ENCODE measurements around the gene LIMS2.

The LIMS2 gene

DNA sequence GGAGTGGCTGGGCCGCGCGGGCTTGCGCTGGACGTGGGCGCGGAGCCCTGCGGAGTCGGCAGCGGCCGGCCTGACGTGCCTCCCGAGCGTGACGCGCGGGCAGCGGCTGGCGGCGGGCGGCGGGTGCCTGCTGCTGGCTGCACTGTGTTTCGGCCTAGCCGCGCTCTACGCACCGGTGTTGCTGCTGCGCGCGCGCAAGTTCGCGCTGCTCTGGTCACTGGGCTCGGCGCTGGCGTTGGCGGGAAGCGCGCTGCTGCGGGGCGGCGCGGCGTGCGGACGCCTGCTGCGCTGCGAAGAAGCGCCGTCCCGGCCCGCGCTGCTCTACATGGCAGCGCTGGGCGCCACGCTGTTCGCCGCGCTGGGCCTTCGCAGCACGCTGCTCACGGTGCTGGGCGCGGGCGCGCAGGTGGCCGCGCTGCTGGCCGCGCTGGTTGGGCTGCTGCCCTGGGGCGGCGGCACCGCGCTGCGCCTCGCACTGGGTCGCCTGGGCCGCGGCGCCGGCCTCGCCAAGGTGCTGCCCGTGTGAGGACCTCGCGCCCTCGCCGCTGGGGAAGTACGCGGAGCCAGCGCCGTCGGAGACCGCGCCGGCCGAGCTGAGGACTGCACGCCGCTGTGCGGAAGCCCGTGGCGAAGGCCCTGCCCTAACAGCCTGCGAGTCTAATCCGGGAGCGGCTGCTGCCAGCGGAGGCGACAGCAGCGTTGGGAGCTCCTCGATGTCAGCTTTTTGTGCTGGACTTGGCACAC, 26.5 kb upstream of the LIMS2 start:
- no peak for DNase-seq (ENCODE audit: low read depth, low spot score)
- peak overlapping the region; percentile 92 for H3K27ac ChIP-seq

DNA sequence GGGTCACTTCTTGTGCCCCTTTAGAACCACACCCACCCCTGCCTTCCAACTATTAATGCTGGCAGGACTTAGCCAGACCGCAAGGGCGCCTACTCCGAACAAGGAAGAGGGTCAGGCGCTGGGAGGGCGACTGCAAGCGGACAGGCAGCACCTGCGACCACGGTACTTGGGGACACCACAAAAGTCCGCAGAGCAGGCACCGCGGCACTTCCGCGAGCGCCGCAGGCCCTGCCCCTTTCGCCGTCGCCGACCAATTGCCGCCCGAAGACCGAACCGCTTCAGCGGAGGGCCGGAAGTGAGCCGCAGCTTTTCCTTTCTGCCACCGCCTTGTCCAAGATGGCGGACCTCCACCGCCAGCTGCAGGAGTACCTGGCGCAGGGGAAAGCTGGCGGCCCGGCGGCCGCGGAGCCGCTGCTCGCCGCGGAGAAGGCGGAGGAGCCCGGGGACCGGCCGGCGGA, 25.9 kb upstream of the LIMS2 start, which contains the start of gene SFT2D3:
TSS of gene SFT2D3 (plus strand) at position 305 of the 458 bp plus-strand sequence. CDS start at position 337, 32 bp downstream.
- H3K27ac ChIP-seq, result peak within 1 kb of the TSS; percentile 92
- peak; percentile 56 for DNase-seq (ENCODE audit: low read depth, low spot score)

DNA sequence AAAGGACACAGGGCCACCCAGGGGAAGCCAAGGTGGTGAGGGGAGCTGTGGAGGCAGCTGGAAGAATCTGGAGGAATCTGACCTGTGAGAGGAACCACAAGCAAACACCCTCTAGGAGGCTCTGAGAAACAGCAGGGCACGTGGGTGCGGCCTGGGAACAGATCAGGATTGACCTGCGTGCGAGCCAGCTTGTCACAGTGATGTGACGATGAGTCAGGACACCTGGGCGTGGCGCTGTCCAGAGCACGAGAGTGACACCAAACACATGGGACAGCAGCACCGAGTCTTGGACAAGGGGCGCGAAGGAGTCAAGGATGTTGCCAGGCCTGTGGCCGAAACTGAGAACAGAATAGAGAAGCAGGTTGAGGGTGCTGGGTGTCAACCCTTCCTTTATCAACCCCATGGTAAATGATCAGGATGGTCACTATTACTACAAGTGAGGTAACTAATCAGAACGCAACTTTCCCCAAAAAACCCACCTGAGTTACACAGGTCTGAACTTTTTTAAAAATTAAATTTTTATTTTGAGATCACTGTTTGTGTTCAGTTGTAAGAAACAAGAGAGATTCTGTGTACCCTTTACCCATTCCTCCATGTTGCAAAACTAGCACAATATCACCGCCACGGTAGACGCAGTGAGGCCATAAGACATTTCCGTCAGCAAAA, 25.3 kb upstream of the LIMS2 start:
- peak; percentile 24 for DNase-seq (ENCODE audit: low read depth, low spot score)

DNA sequence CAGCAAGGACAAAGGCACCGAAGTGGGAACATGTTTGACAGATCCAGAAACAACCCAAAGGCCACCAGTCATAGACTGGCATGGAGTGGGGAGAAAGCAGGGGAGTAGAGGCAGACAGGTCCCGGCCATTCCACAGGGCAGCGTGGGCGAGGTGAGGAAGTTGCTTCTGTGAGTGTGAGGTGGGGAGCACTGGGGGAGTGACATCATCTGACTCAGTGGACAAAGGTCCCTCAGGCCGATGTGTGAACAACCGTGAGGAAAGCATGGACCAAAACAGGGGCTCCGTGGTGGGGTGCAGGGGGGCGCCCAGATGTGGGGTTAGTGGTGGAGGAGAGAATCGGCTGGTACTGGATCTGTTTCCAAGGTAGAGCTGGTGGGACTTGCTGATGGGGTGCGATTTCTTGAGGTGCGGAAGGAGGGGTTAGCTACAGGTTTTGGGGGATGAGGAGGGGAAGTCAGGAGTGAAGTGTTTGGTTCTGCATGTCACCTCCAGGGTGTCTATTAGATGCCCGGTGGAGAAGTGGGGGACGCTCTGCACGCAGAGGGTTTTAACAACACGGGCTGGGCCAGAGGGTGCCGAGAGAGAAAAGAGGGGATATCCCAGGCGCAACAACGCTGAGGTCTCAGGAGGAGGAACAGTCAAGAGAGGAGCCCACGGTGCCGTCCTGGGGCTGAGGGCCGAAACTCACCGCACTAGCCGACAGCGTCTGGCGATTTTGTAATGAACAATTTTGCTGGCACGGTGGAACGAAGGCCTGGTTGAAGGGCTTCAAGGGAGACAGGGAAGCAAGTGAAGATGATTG, 23.4 kb upstream of the LIMS2 start:
- no peak for DNase-seq (ENCODE audit: low read depth, low spot score)
- no peak overlapping the region for H3K27ac ChIP-seq

More for the DNA sequence above, 25.3 kb upstream of the LIMS2 start:
- H3K27ac ChIP-seq, result peak overlapping the region; percentile 92

DNA sequence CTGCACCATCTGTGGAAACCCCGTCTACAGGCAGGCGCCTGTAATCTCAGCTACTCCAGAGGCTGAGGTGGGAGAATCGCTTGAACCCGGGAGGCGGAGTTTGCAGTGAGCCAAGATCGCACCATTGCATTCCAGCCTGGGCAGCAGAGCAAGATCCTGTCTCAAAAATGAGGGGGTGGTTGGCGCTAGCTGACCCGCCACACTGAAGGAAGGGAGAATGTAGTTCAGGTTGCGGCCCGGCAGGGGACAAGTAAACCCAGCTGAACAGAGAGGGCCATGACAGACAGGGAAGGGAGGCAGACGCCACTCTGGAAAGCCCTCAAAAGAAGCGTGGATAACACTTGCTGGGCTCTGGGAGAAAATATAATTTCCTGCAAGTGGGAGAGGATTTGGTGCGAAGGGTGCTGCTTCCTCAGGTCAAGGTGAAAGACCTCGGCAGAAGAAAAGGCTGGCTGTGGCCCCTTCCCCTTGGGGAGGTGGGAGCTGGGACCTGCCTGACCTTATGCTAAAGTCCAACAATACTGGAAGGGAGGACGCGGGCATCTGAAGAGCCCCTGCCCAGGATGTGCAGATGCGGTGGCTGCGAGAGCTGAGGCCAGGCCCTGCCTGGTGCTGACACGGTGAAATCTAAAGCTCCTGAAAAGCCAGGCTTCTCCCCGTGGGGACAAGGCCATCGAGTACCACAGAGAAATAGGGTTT, 22.3 kb upstream of the LIMS2 start:
- H3K27ac ChIP-seq, result no peak overlapping the region
- no peak for DNase-seq (ENCODE audit: low read depth, low spot score)

DNA sequence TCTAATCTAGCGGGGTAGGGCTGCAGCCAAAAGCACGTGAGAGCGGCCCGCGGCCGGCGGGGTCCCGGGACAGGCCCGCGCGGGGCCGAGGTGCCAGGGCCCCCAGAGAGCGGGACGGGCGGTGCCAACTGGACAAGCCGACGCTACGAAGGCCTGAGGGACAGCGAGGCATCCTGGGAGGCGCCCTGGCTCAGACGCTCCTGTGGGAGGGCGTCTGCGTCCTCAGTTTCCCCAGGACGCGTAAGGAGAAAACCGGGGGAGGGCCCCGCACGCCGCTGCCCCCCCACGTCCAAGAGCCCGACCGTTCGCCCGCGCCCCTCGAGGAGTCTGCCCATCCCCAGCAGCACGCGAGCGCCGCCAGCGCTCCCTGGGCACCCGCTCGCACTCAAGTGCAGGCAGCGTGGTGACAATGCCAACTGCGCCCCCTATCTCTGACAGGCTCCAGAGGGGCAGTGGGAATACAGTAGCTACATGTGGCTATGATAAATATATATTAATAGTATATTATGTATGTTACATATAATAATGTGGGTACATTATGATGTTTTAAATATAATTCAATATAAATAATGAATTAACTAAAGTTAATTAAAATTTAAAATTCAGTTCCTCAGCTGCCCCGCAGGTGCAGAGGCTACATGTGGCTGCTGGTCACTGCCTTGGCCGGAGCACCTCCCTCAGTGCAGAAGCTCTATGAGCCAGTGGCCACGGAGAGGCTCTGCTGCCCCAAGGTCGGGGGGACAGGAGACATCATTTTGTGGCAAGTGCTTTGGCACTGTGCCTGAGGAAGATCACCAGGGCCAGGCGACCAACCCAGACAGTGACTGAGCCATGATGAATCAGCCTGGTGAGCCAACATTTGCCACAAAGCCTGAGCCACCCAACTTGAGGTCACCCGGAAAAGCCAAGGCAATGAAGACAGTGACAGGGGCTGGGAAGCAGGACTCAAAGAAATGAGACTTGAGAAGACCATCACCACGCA, 20.5 kb upstream of the LIMS2 start:
- DNase-seq (ENCODE audit: low read depth, low spot score), result no peak
- no peak overlapping the region for H3K27ac ChIP-seq

DNA sequence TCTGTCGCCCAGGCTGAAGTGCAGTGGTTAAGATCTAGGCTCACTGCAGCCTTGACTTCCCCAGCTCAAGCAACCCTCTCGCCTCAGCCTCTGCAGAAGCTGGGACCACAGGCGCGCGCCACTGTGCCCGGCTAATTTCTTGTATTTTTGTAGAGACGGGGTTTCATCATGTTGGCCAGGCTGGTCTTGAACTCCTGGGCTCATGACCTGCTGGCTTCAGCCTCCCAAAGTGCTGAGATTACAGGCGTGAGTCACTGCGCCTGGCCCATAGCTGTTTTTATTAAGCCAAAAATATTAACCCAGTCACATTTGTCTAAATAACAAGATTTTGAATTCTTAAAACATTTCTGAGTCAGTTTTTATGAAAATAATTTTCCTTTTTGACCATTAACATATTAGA, 19.7 kb upstream of the LIMS2 start:
- DNase-seq (ENCODE audit: low read depth, low spot score), result no peak
- no peak overlapping the region for H3K27ac ChIP-seq

DNA sequence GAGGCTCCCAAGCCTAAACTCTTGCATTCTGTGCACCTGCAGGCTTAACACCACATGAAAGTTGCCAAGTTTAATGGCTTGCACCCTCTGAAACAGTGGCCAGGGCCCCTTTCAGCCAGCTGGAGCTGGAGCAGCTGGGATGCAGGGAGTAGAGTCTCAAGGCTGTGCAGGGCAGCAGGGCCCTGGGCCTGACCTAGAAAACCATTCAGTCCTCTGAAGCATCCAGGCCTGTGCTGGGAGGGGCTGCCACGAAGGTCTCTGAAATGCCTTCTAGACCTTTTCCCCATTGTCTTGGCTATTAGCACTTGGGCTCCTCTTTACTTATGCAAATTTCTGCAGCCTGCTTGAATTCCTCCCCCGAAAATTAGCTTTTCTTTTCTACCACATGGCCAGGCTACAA, 15.4 kb upstream of the LIMS2 start:
- H3K27ac ChIP-seq, result no peak overlapping the region
- no peak for DNase-seq (ENCODE audit: low read depth, low spot score)

DNA sequence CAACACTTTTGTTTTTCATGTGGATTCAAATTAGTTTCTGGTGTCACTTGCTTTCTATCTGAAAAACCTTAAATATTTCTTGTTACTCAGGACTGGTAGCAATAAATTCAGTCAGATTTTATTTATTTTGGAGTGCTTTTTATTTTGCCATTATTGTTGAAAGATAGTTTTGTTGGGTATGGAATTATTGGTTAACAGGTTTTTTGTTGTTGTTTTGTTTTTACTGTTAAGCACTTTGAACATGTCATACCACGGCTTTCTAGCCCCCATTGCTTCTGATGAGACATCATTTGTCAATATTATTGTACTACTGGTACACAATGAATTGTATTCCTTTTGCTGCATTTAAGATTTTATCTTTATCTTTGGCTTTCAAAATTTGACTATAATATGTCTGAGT, 13.1 kb upstream of the LIMS2 start:
- no peak overlapping the region for H3K27ac ChIP-seq
- no peak for DNase-seq (ENCODE audit: low read depth, low spot score)

DNA sequence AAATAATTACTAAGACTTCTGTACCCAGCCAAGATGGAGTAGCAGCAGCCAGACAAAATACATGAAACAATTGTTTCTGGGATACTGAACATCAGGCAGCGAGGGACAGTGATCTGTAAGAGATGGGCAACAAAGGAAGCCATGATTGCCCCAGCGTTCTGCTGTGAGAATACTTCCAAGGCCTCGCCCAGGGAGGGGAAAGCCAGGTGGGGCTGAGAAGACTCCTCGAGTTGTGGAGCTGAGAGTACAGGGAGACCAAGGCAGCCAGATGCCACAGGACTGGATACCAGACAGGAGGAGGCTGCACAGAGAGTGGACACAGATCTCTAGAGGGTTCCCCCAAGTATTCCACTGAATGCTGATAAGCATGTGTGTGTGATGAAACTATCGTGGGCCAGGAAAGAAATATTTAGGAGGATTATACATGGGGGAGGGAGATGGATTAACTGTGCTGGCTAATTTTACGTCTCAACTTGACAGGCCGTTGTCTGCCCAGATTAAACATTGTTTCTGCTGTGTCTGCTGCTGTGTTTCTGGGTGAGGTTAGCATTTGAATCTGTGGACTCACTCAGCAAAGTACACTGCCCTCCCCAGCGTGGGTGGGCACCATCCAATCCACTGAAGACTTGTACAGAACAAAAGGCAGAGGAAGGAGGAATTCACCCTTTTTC, 10.2 kb upstream of the LIMS2 start:
- no peak for DNase-seq (ENCODE audit: low read depth, low spot score)
- no peak overlapping the region for H3K27ac ChIP-seq

DNA sequence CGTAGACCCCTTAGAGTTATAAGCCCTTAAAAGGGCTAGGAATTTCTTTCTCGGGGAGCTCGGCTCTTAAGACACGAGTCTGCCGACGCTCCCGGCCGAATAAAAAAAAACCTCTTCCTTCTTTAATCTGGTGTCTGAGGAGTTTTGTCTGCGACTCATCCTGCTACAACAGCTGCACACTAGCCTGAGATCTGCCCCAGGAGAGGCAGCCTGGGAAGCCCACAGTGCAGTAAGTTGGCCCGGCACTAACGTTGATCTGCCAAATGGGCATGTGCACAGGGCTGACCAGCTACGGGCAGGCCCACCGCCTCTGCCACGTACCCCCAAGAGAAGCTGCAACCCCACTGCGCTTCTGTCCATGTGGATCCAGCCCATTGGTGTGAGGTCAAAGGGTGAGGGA, 8.4 kb upstream of the LIMS2 start:
- H3K27ac ChIP-seq, result no peak overlapping the region
- DNase-seq (ENCODE audit: low read depth, low spot score), result no peak

DNA sequence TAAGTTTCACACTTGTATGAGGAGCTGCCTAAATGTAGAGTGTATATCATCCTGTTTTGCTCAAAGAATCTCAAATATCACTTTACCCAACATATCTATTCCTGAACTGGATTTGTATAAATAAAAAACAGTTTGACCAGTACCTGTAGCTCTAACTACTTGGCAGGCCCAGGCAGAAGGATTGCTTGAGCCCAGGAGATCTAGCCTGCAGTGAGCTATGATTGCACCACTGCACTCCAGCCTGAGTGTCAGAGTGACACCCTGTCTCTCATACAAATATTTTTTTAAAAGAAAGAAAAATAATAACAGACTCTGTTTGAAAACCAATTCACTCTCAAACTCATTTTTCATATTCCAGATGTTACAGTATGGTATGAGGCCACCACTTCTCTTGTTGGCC, 7.7 kb upstream of the LIMS2 start:
- H3K27ac ChIP-seq, result no peak overlapping the region
- no peak for DNase-seq (ENCODE audit: low read depth, low spot score)

DNA sequence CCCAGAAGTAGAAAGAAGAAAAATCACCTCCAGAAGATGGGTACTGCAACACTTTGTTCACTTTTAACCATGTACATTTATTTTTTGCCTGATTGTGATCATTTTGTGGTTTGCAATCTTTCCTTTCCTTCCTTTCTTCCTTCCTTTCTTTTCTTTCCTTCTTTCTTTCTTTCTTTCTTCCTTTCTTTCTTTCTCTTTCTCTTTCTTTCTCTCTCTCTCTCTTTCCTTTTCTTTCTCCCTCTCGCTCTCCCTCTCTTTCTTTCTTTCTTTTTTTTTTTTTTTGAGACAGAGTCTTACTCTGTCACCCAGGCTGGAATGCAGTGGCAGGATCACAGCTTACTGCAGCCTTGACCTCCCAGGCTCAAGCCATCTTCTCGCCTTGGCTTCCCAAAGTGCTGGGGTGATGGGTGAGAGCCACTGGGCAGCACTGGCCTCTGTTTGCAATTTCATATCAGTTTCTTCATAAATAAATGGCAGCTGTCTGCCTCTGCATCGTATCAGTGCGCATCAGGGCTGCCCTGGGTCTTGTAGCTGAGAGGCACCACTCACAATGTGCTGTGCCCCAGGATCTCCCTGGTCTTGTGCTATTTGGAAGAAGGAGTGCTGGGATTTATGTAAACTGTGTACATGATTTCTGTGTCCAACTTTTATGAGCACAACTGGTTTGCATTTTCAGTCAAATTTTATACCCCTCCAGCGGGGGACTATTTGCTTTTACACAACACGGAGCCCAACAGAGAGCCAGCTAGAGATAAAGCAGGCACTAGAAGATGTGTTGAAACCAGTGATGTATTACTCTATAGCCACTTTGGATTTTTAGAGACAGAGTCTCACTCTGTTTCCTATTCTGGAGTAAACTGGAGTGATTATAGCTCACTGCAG, 6.9 kb upstream of the LIMS2 start:
- no peak overlapping the region for H3K27ac ChIP-seq
- DNase-seq (ENCODE audit: low read depth, low spot score), result no peak

DNA sequence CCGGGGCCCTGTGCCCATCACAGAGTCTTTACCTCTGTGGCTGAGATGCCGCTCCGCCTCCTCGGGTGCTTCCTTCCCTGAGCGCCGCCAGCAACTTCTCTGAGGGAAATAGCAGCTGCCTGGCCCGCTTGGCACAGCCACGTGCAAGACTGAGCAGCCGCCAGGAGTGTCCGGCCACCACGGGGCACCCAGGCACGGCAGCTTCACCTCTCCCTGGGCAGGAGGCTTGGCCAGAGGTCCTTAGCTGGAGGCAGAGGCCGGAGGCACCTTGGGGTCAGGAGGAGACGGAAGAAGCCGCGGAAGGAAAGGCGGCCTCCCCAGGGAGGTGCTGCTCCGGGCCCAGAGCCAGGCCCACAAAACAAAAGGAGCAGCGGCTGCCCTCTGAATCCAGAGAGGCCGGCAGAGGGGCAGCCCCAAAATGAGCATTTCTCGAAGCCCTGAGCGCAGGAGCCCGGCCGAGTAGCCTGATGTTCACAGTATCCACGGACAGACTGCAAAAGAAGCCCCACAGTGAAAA, 6.0 kb upstream of the LIMS2 start:
- DNase-seq (ENCODE audit: low read depth, low spot score), result no peak
- no peak overlapping the region for H3K27ac ChIP-seq

DNA sequence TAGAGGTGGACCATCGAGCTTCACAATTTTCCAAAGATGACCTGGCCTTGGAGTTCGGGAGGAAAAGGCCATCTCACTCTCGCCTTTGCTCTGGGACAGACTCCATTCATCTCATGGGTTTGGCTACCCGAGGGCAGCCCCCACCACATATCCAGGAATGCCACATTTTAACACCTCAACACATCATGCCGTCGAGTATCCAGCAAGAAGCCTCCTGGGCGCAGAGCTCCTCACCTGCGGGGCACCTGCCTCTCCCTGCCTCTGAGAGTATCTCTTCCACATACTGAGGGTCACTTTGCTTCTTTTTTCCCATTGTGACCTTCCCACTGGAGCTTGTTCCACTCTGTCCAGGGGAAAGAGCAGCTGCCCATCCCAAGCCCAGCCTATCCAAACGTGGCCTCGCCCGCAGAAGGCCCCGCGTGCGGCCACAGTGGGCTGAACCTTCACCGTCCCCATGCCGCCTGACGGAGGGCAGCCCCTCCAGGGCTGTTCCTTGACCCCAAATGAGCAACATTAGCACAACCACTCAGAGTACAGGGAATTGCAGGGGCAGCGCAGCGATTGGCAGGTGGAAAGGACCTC, 5.5 kb upstream of the LIMS2 start:
- H3K27ac ChIP-seq, result no peak overlapping the region
- no peak for DNase-seq (ENCODE audit: low read depth, low spot score)

DNA sequence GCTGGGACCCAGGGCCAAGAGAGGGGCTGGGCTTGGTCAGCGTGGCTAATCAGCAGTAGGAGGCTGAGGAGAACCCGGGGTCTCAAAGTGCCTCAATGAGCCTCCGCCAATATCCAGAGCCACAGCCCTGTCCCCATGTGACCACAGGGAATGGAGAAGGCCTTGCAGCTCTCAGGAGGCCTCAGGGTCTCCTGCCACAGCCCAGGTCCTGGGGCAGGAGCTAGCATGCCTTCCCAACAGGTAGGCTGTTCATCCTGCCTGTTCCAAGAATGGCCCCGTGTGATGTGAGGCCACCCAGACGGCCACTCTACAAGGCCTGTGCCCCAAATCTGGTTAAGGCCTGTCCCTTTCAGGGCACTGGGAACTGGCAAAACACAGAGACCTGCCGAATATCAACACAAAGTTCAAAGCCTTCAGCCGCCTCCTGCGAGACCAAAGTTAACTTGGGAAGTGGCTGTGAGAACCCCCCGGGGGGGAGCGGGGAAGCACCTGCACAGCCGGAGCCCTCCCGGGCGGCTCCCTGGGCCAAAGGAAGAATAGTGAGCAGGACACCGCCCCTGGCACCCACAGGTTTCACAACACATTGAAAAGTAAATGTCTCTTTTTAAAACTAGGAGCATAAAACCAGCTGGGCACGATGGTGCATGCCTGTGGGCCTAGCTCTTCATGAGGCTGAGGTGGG, 4.5 kb upstream of the LIMS2 start:
- H3K27ac ChIP-seq, result no peak overlapping the region
- no peak for DNase-seq (ENCODE audit: low read depth, low spot score)

DNA sequence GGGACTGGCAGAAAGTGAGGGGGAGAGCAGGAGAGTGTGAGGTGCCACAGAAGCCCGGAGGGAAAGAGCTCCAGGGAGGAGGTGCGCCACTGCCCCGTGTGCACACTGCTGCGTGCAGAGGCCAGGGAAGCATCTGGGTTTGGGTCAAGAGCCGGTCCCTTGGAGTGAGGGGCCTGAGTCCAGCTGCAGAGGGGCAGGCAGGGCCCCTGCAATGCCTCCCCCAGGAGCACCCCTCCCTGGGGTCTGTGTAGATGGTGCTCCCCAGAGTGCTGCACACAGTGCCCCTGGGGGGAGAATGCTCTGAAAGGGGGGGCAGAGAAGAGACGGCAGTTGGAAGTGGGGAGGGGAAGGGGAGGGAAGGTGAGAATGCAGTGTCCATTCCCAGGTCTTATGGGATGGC, 3.7 kb upstream of the LIMS2 start:
- no peak for DNase-seq (ENCODE audit: low read depth, low spot score)
- H3K27ac ChIP-seq, result no peak overlapping the region
